ENCODE data around the gene TUT4.

GRCh38 chr1:52400131-52400530, 152.8 kb downstream of the TUT4 start:
- TF ChIP-seq EP300 (conservative IDR thresholded peaks at IDR 0.05; ENCODE audit: poor library complexity, severe bottlenecking) (no peak), RAD21 (conservative IDR thresholded peaks at IDR 0.05) (no peak), SMC3 (conservative IDR thresholded peaks at IDR 0.05; ENCODE audit: poor library complexity) (no peak)
